ENCODE results near the gene AMDHD2.
"Not testable (repeated sequence)": the region's sequence is repeated elsewhere in the genome, so short reads cannot be mapped to it uniquely, and the experiment has no call there.

The AMDHD2 gene

DNA sequence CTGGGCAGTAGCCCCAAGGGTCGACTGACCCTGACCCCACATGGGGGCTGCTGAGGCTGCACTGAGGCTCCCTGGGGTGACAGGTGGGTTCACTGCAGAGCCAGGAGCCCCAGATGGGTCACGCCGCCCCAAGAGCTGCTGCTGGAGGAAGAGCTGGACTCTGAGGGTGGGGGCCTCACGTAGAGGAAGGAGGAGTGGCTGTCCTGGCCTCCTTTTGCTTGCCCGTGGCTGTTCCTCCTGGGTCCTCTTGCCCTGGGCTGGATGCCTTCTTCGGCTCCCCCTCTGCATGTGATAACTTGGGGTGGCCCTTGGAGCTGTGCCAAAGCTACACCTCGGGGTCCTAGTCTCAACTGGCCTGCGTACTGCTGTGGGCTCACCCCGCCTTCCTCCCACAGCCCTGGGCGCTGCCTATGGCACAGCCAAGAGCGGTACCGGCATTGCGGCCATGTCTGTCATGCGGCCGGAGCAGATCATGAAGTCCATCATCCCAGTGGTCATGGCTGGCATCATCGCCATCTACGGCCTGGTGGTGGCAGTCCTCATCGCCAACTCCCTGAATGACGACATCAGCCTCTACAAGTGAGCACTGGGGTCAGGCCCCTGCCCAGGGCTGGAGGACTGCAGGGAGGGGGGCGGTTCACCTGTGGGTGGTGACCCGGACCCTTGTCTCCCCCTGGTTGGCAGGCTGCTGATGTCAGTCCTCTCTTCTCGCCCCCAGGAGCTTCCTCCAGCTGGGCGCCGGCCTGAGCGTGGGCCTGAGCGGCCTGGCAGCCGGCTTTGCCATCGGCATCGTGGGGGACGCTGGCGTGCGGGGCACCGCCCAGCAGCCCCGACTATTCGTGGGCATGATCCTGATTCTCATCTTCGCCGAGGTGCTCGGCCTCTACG is 1.1 kb upstream of the AMDHD2 start:
- DNase-seq: no peak

DNA sequence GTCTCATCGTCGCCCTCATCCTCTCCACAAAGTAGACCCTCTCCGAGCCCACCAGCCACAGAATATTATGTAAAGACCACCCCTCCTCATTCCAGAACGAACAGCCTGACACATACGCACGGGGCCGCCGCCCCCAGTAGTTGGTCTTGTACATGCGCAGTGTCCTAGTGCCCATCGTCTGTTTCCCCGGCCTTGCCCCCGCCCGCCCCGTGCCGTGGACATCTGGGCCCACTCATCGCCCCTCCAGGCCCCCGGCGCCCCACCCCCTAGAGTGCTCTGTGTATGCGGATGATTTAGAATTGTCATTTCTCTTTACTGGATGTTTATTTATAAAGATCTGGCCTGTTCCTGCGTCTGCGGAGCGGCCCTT is 475 bp upstream of the AMDHD2 start:
- no peak for DNase-seq

DNA sequence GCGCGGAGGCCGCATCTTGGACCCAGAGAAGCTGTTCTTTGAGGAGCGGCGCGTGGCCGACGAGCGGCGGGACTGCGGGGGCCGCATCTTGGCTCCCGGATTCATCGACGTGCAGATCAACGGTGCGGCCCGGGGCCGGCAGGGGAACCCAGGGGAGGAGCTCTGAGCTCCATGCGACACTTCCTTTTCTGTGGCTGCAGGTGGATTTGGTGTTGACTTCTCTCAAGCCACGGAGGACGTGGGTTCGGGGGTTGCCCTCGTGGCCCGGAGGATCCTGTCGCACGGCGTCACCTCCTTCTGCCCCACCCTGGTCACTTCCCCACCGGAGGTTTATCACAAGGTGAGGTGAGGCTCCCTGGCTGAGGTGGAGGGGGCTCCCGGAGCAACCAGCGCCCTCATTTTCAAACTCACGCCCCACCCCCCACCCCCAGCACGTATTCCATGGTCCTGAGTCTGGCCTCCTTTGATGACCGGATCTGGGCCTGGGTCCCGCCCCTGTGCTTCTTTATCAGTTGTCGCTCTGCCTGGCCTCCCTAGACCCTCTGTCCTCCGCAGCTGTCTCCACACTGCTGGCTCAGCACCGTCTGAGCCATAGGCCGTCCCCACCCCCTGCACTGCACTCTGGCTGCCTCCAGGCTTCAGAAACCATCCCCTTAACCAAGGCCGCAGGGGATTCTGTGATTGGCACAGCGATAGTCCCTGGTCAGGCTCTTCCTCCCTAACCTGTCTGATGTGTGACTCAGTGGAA is 787 bp downstream of the AMDHD2 start:
- peak; percentile 29 for DNase-seq

DNA sequence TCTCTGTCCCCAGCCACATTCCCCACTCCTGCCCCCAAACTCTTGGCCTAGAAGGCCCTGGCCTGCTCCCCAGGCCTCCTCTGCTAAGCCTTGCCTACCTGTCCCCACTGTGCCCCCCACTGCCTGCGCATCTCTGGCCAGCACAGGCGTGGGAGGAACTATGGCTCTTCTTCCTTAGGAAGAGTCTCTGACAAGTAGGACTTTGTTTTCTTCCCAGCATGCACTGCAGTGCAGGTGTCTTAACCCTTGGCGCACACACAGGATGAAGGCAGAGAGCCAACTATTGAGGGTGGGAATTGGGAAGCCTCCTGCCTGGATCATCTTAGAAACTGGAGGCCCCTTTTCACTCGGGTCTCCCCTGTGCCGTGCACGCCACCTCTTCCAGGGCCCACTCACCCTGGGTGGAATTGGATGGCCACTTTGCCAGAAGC is 3.6 kb downstream of the AMDHD2 start:
- no peak for DNase-seq

DNA sequence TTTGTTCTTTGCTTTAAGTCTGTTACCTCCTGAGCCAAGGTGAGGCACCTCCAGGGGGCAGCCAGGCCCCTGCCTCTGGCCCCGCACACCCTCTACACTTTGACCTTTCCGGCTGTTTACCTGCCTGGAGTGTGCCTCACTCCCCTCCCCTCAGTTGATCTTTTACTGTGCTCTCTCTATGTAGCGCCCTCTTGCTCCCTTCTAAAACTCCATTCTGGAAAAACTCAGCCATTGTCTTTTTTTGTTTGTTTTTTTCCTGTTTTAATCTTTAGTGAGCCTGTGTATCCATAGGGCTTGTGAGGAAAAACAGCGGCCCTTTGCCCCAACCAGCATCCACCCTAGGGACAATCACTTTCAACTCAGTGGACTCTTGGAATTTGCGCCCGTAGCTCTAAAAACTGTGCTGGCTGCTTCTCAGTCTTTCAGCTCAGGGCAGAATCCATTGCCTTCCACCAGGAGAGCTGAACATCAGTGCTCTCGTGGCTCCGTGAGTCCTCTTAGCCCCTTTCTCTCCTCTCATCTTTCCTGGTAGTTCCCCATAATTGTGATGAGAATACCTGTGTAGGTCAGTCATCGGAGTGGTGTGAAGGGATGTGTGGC is 4.3 kb downstream of the AMDHD2 start:
- DNase-seq: no peak

DNA sequence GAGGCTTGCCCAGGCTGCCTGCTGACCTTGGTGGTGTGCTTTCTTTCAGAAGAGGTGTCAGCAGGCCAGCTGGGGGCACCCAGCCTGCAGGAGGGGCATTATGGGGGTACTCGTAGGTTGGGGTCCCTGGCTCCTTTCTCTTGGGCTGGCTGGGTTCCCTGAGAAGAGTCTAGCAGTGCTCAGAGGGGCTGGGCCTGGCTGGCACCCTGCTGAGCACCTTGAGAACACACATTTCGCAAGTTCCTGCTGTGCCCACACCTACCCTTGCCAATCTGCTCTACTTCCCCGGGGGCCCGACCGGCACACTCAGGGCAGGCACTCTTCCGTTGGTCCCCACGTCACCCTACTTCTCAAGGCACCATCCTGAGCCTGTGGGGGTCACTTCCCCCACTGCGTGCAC is 6.0 kb downstream of the AMDHD2 start:
- no peak for DNase-seq

DNA sequence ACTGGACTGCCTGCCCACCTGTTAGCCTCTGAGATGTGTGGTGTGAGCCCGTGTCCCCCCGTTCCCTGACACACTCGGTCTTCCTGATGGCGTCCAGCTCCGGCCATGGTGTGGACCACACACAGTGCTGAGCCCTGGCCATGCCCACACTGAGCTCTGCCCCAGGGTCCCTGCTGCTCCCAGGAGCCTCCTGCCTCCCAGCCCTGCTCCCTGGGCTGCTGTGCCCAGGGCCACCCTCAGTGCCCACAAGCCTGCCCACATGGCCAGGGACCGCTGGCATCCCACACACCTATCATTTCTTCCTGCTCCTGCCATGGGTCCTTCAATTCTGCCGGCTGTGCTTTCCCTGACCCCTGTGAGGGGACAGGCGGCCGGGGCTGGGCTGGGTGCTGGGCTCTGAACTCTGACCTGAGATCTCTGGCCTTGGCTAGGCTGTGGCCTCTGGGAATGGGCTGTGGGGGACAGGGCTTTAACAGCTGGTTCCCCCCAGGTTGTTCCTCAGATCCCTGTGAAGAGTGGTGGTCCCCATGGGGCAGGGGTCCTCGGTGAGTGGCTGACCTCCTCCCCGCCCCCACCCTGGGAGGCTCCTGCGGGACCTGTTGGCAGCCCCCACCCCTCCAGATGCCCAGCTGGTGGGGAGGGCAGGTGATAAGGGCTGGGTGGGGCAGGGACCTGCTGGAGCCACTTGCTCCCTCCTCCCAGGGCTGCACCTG is 7.1 kb downstream of the AMDHD2 start:
- no peak for DNase-seq

DNA sequence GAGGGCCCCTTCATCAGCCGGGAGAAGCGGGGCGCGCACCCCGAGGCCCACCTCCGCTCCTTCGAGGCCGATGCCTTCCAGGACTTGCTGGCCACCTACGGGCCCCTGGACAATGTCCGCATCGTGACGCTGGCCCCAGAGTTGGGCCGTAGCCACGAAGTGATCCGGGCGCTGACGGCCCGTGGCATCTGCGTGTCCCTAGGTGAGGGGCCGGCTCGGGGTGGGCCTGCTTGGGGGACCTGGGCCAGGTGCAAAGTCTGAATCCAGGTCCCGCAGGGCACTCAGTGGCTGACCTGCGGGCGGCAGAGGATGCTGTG is 7.6 kb downstream of the AMDHD2 start:
- no peak for DNase-seq

DNA sequence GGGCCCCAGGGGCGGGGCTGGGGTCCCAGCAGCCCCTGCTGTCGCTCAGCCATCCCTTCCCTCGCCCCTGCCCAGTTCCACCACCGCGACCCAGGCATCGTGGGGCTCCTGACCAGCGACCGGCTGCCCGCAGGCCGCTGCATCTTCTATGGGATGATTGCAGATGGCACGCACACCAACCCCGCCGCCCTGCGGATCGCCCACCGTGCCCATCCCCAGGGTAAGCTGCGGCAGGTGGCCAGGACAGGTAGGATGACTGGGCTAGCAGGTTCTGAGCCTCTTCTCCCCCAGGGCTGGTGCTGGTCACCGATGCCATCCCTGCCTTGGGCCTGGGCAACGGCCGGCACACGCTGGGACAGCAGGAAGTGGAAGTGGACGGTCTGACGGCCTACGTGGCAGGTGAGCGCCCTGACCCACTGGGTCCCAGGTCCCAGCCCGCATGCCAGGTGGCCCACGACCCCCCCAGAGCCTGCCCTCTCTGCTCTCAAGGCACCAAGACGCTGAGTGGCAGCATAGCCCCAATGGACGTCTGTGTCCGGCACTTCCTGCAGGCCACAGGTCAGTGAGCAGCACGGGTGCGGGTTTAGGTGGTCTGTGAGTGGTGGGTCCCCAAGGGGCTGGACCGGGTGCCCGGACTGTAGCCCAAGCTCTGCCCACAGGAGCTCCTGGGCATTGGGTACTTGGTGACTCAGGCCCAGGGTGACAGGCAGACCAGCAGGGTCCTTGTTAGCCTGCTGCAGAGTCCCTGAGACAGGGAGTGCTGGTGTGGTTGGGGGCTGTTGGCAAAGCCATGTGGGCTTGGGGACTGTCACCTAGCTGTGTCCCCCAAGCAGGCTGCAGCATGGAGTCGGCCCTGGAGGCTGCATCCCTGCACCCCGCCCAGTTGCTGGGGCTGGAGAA is 8.2 kb downstream of the AMDHD2 start:
- DNase-seq: no peak

DNA sequence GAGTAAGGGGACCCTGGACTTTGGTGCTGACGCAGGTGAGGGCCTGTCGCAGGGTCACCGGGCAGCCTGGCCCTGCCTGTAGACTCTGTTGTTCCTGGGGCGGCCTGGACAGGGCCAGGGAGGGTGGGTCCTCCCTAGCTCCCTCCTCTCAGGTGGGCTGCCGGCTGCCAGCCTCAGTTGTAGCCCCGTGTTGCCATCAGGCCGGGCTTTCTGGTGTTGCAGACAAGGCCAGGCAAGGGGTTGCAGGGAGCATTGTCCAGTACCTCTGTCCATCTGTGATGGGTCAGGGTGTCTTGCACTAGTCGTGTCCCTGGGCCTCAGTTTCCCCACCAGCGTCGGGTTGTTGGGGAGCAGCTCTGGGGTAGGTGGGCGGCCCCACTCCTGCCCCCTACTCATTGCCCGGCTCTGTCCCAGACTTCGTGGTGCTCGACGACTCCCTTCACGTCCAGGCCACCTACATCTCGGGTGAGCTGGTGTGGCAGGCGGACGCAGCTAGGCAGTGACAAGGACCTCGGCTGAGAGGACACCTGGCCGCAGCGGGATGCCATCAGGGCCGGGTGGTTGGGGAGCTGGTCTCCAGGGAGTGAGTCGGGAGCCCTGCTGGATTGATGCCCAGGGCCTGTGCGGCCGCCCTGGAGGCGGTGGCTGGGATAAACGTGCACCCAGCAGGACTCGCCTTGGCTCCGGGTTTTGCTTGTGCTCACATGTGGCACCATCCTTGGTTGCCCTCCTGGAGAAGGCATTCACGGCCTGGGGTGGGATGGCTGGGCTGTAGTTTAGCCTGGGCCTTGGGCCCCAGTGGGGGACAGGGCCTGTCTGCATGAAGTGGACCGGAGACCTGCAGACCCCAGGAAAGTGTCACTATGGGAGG is 9.1 kb downstream of the AMDHD2 start:
- no peak for DNase-seq

DNA sequence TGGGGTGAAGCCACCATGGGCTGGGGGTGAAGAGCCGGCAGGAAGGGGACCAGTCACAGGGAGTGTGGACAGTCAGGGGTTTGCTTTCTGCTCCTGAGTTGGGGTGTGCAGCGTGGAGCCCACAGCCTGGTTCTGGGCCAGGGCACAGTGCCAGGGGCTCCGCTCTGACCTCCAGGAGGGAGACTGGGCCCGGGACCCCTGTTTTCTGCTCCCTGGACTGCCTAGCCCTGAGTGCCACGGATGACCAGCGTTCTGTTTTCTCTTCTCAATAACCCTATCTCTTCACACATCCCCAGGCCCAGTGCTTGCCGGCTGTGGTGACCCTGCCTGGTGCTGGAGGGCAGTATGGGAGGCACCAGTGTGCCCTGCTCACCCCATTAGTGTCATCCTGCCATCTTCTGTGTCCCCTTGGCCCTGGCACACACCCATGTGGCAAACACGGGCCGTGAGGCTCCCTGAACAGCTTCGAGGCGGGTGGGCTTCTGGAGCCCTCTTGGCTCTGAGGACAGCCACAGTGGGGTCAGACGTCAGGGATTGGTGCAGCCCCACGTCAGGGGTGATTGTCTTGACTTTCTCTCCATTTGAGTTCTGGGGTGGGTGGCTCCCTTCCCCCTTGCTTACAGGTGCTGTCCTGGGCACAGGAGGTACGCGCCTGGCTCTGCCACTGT is 9.9 kb downstream of the AMDHD2 start:
- DNase-seq: no peak

DNA sequence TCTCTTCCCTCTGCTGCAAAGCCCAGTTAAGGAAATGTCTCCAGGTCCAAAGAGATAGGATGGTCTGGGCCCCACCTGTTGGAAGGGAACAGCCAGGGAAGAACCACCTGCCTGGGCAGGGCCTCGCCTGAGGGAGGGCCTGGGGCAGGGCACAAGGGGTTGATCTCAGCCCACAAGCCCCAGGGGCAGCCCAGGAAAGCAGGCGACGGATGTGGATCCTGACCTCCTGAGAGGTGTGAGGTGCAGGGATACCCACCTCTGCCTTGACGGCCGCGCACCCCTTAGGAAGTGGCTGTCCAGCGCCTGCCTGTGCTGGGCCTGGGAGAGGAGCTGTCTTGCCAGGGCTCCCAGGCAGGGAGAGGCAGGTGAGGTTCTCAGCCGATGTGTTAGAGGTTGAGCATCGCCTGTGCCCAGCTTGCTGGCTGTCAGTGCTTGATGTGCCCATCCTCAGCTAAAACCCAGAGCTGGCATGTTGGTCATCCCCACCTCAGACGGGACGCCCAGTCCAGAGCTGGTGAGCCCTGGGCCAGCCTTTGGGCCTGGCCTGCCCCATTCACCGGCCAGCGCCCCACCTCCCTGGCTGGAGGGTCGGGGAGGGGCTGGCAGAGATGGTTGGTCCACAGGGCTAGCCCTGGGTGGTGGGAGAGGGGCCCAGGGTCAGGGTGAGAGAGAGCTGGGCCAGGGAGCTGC is 10.6 kb downstream of the AMDHD2 start:
- no peak for DNase-seq

DNA sequence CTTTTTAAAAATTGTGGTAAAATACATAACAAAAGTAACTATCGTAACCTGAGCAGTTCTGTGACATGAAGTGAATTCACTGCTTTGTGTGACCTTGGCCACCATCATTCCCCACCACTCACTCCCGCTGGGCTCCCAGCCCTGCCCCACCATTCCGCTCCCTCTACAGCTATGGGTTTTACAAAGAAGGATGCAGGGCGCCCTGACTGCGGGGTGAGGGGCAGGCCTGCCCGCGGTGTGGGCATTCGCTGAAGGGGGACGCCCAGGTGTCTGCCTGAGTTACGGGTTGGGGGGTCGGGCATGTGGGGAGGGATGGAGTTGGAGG is 11.2 kb downstream of the AMDHD2 start, which contains the start of gene CEMP1:
CEMP1 (minus strand) TSS at position 38 of the 325 bp plus-strand sequence. CDS start 335 bp downstream, outside the sequence.
- no peak for DNase-seq

DNA sequence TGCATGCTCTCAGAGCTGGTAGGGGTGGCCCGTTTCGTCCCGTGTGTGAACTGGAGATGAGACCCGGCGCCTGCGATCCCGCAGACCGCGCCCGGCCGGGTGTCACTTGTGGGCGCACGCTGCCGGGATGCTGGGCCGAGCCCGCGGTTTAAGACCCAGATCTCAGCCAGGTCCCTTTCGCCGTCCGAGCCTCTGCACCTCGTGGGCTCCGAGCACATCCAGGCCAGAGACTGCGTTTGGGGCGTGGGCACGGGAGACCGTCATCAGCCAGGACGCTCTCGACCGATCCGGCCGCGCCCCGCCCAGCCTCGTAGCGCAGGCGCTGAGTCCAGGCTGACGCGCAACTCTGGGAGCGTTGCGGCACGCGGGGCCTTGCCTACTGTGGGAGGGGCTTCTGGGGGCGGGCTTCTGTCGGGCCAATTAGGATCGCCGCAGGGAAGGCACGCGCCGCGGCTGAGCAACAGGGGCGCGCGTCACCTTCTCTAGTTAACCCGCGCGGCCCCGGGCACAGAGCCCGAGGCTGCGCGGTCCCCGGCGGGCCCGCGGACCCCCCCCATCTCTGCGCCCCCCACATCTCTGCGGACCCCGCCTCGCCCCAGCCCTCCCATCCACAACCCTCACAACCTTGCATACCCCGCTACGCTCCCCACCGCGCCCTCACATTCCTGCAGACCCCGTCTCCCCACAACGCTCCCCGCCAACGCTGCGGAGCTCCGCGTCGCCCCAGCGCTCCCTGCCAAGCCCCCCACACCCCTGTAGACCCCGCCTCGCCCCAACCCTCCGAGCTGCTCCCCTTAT is 11.7 kb downstream of the AMDHD2 start:
- peak; percentile 94 for DNase-seq

DNA sequence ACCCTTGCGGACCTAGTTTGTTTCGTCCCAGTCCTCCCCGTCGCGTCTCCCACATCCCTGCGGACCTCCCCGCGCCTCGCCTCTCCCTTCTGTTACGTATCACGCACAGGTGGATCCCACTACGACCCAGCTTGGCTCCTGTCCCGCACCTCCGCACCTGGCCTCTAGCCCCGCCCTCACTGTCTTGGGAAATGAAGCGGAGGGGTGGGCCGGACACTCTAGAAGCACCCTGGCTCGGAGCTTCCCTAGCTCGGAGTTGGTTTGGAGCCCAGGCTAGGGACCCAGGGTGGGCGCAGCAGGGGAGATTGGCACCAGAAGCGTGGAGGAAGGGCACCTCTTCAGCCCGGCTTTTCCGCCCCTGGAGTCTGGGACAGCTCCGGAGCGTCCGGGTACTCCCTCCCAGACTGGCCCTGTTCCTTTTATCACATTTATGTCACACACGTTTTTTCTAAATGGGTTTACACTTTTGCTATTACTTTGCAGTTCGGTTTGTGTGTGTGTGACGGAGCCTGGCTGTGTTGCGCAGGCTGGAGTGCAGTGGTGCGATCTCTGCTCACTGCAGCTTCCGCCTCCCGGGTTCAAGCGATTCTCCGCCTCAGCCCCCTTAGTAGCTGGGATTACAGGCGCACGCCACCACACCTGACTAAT is 12.4 kb downstream of the AMDHD2 start:
- peak; percentile 77 for DNase-seq

DNA sequence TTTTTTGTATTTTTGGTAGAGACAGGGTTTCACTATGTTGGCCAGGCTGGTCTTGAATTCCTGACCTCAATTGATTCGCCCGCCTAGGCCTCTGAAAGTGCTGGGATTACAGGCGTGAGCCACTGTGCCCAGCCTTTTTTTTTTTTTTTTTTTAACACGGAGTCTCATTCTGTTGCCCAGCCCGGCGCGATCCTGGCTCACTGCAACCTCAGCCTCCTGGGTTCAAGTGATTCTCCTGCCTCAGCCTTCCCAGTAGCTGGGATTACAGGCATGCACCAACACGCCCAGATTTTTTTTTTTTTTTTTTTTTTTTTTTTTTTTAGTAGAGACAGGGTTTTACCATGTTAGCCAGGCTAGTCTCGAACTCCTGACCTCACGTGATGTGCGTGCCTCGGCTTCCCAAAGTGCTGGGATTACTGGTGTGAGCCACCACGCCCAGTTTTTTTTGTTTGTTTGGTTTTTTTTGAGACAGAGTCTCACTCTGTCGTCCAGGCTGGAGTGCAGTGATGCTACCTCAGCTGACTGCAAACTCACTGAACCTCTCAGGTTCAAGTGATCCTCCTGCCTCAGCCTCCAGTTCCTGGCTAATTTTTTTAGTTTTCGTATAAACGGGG is 13.1 kb downstream of the AMDHD2 start:
- not testable (repeated sequence) for DNase-seq

DNA sequence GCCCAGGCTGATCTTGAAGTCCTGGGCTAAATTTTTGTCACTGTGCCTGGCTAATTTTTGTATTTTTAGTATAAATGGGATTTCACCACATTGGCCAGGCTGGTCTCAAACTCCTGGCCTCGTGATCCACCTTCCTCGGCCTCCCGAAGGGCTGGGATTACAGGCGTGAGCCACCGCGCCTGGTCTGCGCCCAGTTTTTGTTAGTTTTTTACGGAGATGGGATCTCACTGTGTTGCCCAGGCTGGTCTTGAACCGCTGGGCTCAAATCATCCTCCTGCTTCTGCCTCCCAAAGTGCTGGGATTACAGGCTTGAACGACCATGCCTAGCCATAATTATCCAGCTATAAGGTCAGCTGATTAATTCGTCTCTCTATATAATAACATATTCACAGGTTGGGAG is 13.7 kb downstream of the AMDHD2 start:
- no peak for DNase-seq

DNA sequence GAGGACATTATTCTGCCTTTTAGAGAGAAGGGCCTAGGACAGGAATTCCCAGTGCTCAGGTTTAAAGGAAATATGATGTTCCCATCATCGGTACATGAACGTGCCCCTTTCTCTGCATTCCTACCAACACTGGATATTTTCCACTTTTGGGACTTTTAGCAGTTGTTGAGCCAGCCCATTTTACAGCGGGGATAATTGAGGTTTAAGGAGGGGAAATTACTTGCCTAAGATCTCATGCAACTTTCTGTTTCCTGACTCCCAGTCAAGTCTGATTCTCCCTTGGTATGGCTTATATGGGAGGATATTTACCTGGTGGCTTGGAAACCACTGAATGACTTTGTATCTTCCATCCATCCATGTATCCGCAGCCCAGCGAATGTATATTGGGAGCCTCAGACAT is 14.2 kb downstream of the AMDHD2 start:
- DNase-seq: not testable (repeated sequence)
